NCI-H345 treated with DMSO at 0.1 percent for 48 hours (cell line): ENCODE results near the gene PAX8.

Experiments used
- DNase-seq: peaks from one replicate; lab custom pipeline; 2025; ENCODE audit not compliant: unreplicated experiment; lab: John Stamatoyannopoulos, UW

Gene PAX8

GRCh38 chr2:113238871-113239839 is 39.6 kb downstream of the PAX8 start:
- no peak for DNase-seq

- DNase-seq, result no peak
Observed at GRCh38 chr2:113237604-113238160, 41.0 kb downstream of the PAX8 start.

GRCh38 chr2:113236367-113237159 is 42.2 kb downstream of the PAX8 start:
- DNase-seq, result no peak

- DNase-seq, result peak; percentile 30
Observed at GRCh38 chr2:113235347-113236226, 43.1 kb downstream of the PAX8 start.

DNA sequence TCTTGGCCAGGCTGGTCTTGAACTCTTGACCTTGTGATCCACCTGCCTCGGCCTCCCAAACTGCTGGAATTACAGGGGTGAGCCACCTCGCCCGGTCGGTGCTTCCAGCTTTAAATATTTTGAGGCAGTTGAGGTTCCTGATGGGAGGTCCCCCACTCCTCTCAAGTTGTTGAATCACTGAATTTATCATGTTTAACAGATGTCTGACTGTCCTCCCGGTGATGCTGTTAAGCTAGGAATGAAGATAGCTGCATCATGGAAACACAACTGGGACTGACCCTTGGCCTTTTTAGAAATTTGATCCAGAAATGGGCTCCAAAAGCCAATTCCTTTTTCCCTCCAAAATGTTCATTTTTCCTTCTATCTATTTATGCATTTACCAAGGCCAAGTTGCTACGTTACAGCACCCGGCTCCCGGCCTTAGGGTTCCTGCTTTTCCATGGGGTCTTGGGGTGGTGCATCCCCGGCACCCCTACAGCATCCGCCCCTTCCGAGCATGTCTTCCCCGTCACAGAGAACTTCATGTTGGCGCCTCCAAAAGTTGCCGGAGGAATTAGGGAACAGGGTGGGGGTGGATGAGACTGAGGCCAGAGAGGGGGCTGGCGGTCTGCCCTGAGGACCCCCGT is 43.9 kb downstream of the PAX8 start:
- no peak for DNase-seq

- no peak for DNase-seq
Observed at GRCh38 chr2:113233593-113234550, 44.8 kb downstream of the PAX8 start.

DNA sequence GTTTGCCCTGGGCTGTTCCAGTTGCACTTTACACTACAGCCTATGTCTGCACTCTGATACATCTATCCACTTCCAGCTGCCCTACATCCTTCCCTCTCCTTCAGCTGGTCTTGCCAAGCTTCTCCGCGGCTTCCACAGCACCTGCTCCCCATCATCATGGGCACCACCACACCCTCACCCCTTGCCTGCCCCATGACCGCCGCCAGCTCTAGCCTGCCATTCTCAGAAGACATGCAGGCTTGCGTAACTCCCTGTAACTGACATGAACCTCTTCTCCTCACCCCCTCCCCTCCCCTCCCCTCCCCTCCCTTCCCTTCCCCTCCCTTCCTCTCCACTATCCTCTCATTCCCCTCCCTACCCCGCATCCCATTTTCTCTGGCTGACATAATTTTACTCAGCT is 46.0 kb downstream of the PAX8 start:
- DNase-seq, result no peak

GRCh38 chr2:113232123-113232522 is 46.6 kb downstream of the PAX8 start:
- DNase-seq, result no peak

DNA sequence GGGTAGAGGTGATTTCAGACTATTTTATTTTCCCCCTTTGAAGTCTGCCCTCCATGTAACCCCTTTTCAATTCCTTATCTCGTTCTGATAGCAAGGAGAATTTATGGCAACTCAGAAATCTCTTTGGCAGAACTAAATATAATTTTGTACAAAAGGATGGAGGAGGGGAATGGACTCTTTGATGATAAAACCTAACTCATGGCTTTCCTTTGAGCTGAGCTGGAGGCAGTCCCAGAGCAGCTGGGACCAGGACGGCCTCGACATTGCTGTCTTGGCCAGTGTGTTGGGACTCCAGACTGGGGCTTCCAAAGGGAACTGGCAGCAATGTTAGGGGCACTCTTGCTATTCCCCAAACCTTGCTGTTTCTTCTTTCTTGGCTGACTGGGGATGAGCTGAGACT is 47.7 kb downstream of the PAX8 start:
- no peak for DNase-seq

DNA sequence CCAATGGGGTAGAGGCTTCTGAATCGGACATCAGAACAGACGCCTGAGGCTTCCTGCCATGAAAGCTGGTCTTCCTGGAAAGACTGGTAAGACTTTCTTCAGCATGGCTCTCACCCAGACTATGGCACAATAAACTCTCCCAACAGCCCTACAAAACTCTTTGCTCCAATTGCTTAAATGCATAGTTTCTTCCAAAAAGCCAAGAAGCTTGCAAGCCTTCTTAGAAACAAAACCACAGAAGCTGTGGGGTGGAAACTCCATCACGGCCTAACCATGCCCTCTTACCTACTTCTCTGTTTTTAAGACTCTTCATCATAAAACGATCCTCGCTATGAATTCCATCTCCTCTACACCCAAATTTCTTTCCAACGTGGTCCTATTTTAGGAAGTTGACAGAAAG is 48.2 kb downstream of the PAX8 start:
- no peak for DNase-seq

GRCh38 chr2:113229795-113230194 is 48.9 kb downstream of the PAX8 start:
- no peak for DNase-seq

- peak; percentile 19 for DNase-seq
Observed at GRCh38 chr2:113228991-113229716, 49.6 kb downstream of the PAX8 start.

GRCh38 chr2:113228351-113228750 is 50.4 kb downstream of the PAX8 start:
- DNase-seq, result no peak

DNA sequence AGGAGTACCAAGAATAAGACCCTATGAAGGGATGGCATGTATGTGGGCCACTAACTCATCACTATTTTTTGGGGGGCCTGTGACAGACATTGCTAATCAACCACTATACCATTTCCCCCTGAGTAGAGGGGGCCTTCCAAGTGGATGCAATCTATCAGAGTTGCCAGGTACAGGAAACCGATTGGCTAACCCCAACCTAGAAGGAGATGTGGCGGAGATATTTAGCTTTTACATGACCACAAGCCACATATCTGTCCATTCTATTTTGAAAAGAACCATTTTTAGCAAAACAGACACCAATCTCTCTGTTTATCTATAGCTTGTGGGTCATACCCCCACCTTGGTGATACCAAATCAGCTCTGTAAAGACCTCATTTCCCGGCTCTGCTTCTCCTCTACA is 51.0 kb downstream of the PAX8 start:
- no peak for DNase-seq

GRCh38 chr2:113227290-113227689 is 51.4 kb downstream of the PAX8 start:
- no peak for DNase-seq

DNA sequence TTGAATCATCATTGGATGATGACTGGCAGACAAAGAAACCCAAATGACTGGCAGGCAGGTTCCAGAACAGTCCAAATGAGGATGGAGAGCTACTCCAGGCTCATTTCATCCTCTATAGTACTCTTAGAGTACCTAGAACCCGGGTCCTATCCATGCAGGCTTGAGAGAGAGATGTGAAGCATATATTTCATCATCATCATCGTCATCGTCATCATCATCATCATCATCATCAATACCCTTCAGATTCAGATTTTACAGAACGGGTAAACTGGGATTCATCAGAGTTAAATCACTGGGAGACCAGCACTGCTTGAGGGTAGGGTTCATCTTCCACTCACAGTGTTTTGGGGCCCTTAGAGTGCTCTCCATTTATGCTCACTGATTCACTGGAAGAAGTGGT is 52.3 kb downstream of the PAX8 start:
- DNase-seq, result no peak

DNA sequence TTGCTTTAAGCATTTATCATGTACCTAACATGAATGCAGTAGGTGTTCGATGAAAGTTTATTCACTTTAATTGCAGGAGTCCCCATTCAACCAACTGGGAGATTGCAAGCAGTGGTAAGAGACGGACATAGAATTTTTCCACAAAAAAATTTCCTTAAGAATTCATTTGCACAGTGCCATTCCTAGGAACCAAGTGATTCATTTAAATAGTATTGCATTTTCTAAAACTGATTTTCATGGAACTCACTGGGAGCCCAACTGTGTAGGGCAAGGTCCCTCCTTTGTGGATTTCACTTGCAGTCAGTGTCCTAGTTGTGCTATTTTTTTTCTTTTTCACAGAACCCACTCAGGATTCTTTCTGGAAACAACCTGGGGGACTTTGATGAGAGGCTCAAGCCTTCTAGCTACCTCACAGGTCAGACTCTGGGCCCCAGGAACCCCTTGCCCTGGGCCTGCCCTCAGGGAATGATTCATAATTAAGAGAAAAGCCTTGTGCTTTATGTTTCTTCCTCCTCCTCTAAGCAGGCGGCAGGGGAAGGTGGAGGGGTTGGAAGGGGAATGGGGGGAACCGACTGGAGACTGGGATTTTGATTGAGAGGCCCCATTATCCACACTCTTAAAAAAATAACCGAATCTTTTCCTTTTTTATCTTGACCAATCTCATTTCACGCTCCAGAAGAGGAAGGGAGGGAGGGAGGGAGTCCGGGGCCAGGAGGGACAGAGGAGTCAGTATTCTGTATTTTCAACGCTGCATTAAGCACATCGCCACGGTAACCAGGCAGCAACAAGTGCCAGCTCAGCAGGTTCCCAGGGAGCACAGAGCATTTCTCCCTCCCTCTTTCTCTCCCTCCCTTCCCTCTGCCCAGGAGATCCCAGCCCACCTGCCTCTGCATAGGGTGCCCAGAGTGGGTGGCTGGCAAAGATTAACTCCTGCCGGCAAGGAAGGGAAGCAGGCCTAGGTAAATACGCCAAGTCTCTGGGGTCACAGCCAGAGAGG is 53.2 kb downstream of the PAX8 start:
- peak; percentile 67 for DNase-seq
